Stimulated activated CD8-positive, alpha-beta memory T cell treated with anti-CD3 and anti-CD28 coated beads, Interleukin-7, amount 100 ng/mL, for 48 hours (primary cell): ENCODE results near the gene ZNF597.
"Not testable (repeated sequence)": the region's sequence is repeated elsewhere in the genome, so short reads cannot be mapped to it uniquely, and the experiment has no call there.

Experiments
- DNase-seq, 2 donors: peaks; one replicate each; pipeline ENCODE4 v3.0.0-alpha.2; 2020; ENCODE audit warnings: low read depth in 1 of 2; ENCODE audit errors: extremely low read depth in 1 of 2

The ZNF597 gene

GRCh38 chr16:3476409-3476808 is 33.1 kb upstream of the ZNF597 start:
- no peak for DNase-seq

- DNase-seq = no peak
Measured at GRCh38 chr16:3475604-3476375, 32.5 kb upstream of the ZNF597 start.

GRCh38 chr16:3474870-3475269 is 31.6 kb upstream of the ZNF597 start:
- not testable (repeated sequence) for DNase-seq

- DNase-seq = no peak
Measured at GRCh38 chr16:3474136-3474779, 31.0 kb upstream of the ZNF597 start.

GRCh38 chr16:3473596-3473943 is 30.3 kb upstream of the ZNF597 start:
- DNase-seq = not testable (repeated sequence)

- no peak for DNase-seq
Measured at GRCh38 chr16:3472878-3473595, 29.7 kb upstream of the ZNF597 start.

- no peak for DNase-seq
Measured at GRCh38 chr16:3471518-3472176, 28.3 kb upstream of the ZNF597 start.

GRCh38 chr16:3470723-3471122 is 27.4 kb upstream of the ZNF597 start:
- no peak for DNase-seq

- no peak for DNase-seq
Measured at GRCh38 chr16:3469736-3470135, 26.4 kb upstream of the ZNF597 start.

- DNase-seq = no peak
Measured at GRCh38 chr16:3468501-3468900, 25.2 kb upstream of the ZNF597 start.

GRCh38 chr16:3467921-3468320 is 24.6 kb upstream of the ZNF597 start:
- no peak for DNase-seq

GRCh38 chr16:3467182-3467581 is 23.9 kb upstream of the ZNF597 start:
- no peak for DNase-seq

- no peak for DNase-seq
Measured at GRCh38 chr16:3465911-3466584, 22.7 kb upstream of the ZNF597 start.

- no peak for DNase-seq
Measured at GRCh38 chr16:3465301-3465700, 22.0 kb upstream of the ZNF597 start.

GRCh38 chr16:3461151-3461550 is 17.8 kb upstream of the ZNF597 start:
- DNase-seq = peak; percentile 6 to 31

- DNase-seq = no peak
Measured at GRCh38 chr16:3460585-3460984, 17.3 kb upstream of the ZNF597 start.

GRCh38 chr16:3460121-3460520 is 16.8 kb upstream of the ZNF597 start:
- no peak for DNase-seq

- no peak for DNase-seq
Measured at GRCh38 chr16:3459401-3460090, 16.2 kb upstream of the ZNF597 start.

GRCh38 chr16:3458852-3459361 is 15.6 kb upstream of the ZNF597 start:
- DNase-seq = no peak

GRCh38 chr16:3458278-3458851 is 15.1 kb upstream of the ZNF597 start:
- no peak for DNase-seq
